HuH-7 (cell line): ENCODE measurements around the gene ZBTB46.
A peak's percentile ranks its signal among the peaks of the same experiment; 100 is the strongest.
"Not testable (repeated sequence)": the region's sequence is repeated elsewhere in the genome, so short reads cannot be mapped to it uniquely, and the experiment has no call there.

Experiments used
- DNase-seq: peaks from one replicate; pipeline ENCODE4 v3.0.0; 2011; ENCODE audit warnings: low spot score

ZBTB46 gene

GRCh38 chr20:63830841-63831588 is at the start of gene ZBTB46:
Gene ZBTB46 (minus strand): TSS chr20:63831264. CDS start chr20:63790757, 40,507 bp downstream.
- DNase-seq, result peak; percentile 94

- DNase-seq, result no peak
These were observed 48.0 kb upstream of the ZBTB46 start for GRCh38 chr20:63878899-63879663.

- DNase-seq, result no peak
These were observed 46.8 kb upstream of the ZBTB46 start for GRCh38 chr20:63877755-63878470.

GRCh38 chr20:63876489-63877036 is 45.5 kb upstream of the ZBTB46 start:
- no peak for DNase-seq

GRCh38 chr20:63874241-63874640 is 43.2 kb upstream of the ZBTB46 start:
- not testable (repeated sequence) for DNase-seq

GRCh38 chr20:63873477-63873971 is 42.5 kb upstream of the ZBTB46 start:
- no peak for DNase-seq

- DNase-seq, result no peak
These were observed 37.2 kb upstream of the ZBTB46 start for GRCh38 chr20:63868264-63868663.

- DNase-seq, result not testable (repeated sequence)
These were observed 36.0 kb upstream of the ZBTB46 start for GRCh38 chr20:63867042-63867441.

- DNase-seq, result peak; percentile 100
These were observed 34.0 kb upstream of the ZBTB46 start, which contains the start of gene TPD52L2 for GRCh38 chr20:63864978-63865640. Gene TPD52L2 (plus strand): TSS chr20:63865270. CDS start chr20:63865366, 96 bp downstream.

- DNase-seq, result no peak
These were observed 33.5 kb upstream of the ZBTB46 start for GRCh38 chr20:63864545-63864977.

GRCh38 chr20:63863798-63864544 is 32.9 kb upstream of the ZBTB46 start:
- peak; percentile 93 for DNase-seq

GRCh38 chr20:63863021-63863797 is 32.1 kb upstream of the ZBTB46 start:
- no peak for DNase-seq

GRCh38 chr20:63861981-63862901 is 31.2 kb upstream of the ZBTB46 start:
- no peak for DNase-seq

- DNase-seq, result no peak
These were observed 30.4 kb upstream of the ZBTB46 start, which contains the start of gene ABHD16B for GRCh38 chr20:63861365-63861934. Gene ABHD16B (plus strand): TSS chr20:63861498. CDS start chr20:63861541, 43 bp downstream.

GRCh38 chr20:63860325-63861051 is 29.4 kb upstream of the ZBTB46 start:
- DNase-seq, result no peak

GRCh38 chr20:63859166-63859699 is 28.2 kb upstream of the ZBTB46 start:
- no peak for DNase-seq
